SKM-1 (cell line): ENCODE measurements around the gene NDUFV1.

ENCODE experiments used
- DNase-seq: peaks from one replicate; lab custom pipeline; 2025; ENCODE audit not compliant: unreplicated experiment; lab: John Stamatoyannopoulos, UW

Gene NDUFV1

GRCh38 chr11:67639438-67639859 is 32.7 kb downstream of the NDUFV1 start, which contains the start of gene TBX10:
Gene TBX10 (minus strand): TSS chr11:67639763. CDS start chr11:67639472, 291 bp downstream.
- no peak for DNase-seq

DNA sequence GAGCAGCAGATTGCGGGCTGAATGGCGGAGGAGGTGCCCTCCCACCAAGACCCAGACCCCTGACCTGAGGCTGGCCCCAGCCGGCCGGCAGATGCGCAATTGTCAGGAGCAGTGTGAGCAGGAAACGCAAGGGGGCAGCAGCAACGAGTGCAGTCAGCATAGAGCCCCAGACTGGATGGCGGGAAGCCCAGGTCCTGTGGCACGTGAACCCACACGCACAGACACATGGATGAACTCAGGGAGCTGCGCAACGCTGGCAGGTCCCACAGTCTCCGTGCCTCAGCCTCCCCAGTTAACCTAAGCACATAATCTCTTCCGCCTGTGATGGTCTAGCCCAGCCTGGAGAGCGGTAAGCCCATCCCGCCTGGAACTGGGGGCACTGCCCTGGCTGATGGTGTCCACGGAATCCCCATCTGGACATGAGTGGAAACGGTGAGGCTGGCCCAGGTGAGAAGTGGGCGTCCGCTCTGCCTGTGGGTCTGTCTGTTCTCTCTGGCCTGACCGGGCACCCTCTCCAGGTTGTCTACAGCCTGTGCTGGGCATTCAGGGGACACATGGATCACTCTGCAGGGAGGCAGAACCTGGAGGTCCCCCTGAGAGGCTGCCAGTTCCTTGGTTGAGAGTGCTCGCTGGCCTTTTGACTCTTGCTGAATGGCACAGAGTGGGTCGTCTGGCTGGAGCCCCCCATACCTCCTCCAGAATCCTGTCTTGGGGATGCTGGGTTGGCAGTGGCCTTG is 33.5 kb downstream of the NDUFV1 start:
- no peak for DNase-seq

DNA sequence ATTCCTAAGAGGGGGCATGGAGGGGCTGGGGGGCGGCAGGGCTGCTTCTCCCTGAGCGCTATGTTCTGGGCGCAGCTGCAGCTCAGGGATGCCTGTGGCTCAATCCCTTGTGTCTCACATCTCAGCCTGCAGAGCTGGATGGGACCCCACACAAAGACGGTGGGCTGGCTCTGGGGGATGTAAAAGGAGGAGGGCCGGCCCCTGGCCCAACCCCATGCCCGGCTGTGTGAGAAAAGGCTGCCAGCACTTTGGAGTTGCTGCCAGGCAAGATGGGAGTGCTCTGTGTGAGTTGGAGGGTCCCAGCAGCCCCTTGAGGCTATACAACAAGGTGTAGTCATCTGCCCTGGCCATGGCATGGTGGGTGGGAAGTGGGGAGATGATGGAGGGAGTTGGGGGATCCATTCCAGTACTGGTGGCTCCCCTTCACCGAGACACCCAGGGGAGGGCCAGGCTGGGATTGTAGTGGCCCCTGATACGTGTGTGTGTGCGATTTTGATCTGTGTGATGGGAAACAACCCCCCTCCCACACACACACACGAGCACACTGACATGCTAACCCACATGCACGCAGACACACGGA is 34.1 kb downstream of the NDUFV1 start:
- no peak for DNase-seq

DNA sequence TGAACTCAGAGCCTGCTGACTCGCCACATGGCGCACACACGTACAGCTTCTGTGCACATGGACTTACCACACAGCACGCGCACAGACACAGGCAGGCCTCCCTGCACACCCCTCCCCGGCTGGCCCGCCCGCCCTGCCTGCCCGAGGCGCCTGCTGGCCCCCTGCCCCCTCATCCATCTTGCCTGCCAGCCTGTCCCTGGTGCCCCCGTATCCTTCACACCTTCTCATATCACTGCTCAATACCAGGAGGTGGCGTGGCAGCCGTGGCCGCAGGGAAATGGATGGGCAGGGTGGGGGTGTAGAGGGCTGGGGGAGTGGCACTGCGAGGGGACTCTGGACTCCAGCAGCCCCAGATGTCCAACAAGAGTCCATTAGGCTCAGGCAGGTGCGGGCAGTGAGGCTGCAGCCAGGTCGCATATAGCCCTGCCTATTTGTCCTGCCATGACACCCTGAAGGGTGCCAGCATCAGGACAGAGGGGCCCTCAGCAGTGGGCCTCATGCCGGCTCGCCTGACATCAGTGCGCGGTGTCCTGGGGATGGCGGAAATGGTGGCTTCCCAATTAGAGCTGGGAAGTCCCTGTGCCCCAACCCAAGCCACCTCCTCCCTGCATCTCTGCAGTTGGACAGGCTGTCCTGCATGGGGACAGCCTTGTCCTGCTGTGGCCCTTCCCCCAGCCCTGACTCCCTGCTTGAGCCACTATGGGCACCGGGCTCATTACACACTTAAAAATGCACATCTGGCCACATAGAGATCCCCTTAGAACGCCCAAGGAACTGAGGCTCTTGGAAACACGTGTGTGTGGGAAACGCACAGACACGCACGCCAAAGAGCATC is 34.8 kb downstream of the NDUFV1 start:
- DNase-seq, result no peak

DNA sequence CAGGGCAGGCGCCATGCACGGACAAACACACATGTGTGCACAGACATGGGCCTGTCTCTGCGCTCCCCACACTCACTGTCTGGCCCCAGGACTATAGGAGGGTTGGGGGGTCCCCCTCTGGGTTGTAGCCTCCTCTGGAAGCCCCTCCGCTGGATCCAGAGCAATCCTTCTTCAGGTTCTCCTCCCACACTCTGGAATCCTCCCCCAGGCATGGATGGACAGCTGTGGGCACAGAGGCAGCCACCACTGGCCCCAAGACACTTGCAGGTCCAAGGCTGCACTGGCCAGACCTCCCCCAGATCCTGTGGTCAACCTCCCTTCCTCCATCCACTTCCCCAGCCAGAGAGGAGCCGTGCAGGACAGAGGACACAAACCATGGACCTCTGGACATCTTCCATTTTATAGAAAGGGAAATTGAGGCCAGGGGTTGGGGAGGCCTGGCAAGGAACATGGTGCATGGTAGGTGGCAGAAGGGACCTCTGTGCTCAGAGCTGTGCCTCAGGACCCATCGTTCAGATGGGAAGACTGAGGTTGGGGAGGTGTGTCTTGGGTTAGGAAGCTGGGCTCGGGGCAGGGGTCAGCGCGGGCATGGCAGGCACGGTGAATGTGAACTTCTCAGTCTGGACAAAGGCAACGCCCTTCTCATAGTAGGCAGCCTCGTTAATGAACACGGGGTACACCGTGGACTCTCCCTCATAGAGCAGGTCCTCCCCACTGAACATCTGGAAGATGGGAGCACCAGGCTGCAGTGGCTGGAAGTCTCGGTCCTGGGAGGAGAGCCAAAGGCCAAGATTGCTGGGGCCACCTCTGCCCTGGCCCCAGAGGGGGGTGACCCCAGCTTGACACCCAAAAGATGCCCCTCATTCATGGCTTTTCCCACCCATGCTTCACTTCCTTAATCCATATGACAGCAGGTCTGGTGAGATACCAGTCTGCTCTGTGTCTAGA is 35.7 kb downstream of the NDUFV1 start:
- DNase-seq, result no peak

- no peak for DNase-seq
These were observed 37.3 kb downstream of the NDUFV1 start for GRCh38 chr11:67644042-67644441.

DNA sequence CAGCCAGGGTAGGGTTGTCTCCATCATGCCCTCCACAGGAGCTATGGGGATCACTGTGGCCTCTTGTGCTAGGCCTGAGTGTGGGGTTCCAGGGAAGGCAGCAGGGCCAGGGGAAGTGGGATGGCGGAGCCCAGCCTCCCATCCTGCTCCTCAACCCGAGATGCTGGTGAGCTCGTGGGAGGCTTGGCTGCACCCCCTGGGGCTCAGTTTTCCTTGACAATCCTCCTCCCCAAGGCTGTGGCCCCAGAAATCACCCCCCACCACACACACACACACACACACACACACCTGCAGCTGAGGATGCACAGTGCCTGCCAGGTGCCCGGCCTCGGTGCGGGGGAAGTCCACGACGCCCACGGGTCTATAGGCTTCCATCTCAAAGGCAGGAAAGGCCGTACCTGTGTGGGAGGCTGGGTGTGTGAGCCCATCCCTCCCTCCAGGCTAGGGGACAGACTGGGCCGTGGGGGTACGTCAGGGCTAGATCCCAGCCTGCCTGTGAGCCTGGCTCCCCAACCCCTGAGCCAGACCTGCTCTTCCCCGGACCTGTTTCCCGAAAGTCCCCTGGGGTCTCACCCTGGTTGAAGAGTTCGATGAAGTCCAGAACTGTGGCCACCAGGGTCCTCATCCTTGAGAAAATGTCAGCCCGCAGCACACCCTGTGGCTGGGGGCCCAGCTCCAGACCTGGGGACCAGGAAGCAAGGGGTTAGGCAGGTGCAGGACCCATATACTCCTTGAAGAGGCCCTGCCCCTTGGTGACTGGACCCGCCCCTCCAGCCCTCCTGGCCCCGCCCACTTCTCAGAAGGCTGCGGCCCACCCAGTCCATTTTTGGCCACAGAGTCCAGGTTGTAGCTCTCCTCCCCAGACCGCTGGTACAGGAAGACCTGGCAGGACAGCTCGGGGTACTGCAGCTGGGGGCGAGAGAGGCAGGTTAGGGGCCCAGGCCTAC is 38.0 kb downstream of the NDUFV1 start:
- no peak for DNase-seq

DNA sequence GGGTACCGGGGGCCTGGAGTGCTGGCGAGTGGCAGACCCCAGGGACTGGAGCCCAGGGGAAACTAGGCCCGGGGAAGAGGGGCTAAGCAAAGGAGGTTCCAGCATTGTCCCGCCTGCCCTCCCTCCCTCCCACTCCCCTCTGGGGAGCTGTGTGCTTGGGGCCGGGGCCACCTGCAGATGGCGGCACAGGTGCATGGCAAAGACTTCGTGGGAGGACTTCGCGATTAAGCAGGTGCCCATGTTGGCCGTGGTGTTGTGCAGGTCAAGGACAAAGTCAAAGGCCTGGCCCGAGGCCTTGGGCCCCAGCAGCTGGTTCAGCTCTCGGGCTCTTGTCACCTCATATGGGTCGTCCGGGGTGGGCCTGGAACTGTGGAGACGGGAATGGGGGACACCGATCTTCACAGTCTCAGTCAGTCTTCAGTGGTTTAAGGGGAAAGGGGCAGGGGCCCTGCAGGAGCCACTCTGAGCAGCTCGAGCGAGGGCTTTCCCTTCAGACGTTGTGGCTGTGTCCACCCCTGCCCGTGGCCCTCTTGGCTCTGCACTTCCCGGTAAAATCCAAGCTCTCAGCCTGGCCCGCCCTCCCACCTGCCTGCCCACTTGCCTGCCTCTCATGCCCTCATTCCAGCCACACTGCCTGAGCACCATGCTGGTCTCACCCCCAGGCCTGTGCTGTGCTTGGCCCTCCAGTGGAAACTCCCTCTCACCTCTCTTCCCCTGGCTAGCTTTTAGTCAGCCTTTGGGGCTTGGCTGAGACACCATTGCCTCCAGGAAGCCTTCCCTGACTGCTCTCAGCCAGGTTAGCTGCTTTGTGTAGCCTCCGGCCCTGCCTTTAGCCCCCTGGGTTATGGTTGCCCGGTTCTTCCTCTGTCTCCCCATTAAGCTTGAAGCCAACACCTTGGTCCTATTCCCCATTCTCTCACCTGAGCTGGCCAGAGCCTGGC is 39.1 kb downstream of the NDUFV1 start:
- no peak for DNase-seq

DNA sequence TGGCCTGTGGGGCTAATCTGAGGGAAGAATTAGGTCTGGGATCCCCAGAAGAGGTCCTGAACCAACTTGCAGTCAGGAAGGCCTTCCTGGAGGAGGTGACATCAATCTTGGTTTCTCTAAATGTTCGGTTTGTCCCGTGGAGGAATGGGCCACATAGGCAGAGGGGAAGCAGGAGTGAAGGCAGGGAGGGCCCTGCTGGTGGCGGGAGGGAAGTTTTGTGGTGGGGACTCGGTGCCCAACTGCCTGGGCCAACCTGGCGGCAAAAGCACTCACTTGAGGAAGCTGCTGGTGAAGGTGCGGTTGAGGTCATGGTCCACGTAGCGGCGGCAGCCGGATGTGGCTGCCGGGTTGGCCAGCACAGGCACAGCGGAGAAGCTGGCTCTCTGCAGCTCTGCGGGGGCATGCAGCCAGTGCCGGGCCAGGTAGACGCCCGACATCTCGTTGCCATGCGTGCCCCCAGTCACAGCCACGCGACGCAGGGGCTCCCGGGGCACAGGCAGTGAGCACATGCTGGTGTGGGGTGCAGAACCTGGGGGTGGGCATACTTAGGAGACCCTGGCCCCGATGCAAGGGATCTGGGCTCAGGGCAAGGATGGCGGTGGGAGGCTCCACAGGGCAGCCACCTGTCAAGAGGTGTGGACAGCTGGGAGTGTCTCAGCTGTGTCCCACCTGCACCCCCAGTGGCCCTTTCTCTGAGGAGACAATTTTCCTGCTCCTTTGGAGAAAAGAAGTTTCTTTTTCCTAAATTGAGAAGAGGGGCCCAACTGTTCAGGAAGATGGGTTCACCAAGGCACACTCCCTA is 40.0 kb downstream of the NDUFV1 start:
- DNase-seq, result no peak

GRCh38 chr11:67647471-67647870 is 40.7 kb downstream of the NDUFV1 start:
- no peak for DNase-seq

- DNase-seq, result no peak
These were observed 41.5 kb downstream of the NDUFV1 start for GRCh38 chr11:67648140-67648795.

DNA sequence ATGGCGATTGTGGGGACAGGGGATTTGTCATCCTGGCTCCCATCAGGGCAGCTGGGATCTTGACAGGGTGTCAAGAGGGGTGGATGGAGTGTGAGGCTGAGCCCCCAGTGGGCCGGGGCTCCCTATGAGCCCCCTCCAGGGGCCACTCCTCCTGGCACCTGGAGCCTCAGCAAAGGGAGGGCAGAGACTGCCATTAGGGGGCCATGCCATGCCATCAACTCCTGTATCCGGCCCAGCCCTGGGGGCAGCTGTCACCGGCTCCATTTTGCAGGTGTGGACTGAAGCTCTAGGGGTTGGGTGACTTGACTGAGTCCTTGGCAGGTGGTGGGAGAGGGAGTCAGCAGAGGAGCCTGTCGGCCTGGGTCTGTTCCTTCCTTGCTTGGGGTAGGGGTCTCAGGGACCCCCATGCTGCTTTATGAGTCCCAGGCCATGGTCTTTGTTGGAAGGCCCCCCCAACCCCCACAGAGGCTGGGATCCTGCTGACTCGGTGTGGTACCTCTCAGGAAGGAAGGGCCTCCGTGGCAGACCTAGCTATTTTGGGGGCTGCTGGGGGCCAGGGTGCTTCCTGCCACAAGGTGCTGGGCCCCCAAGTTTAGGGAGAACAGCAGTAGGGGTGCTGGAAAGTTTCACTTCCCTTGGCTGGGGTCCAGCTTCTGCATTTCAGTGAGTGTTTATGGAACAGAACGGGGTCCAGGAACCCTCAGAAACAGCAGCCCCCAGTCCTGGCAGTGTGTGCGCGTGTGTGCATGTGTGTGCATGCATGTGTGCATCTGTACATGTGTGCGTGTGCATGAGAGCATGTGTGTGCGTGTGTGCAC is 42.3 kb downstream of the NDUFV1 start:
- DNase-seq, result no peak

DNA sequence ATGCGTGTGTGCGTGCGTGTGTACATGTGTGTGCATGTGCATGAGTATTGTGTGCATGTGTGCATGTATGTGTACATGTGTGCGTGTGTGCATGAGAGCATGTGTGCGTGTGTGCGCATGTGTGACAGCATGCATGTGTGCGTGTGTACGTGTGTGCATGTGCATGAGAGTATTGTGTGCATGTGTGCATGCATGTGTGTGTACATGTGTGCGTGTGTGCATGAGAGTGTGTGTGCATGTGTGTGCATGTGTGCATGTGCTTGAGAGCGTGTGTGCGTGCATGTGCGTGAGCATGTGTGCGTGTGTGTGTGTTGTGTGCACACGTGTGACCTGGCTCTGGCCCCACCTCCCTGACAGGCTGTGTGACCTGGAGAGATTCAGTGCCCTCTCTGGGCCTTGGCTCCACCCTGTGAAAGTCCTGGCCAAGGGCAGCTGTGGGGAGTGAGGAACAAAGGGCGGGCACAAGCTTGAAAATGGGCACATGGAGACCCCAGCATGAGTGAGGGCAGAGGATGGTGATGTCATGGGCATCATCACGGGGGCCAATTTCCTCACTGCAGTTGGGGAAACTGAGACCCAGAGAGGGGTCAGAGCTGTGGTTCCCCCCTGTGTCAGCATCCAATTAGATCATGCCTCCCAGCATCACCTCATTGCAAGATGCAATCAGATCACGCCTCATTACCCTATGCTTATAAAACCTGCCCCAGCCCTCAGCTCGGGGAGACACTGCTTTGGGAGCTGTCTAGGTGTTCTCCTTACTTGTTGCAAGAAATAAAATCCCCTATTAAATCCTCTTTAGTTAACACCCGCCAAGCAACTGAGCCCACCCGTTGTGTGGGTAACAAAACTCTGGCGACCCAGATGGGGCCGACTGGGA is 43.1 kb downstream of the NDUFV1 start:
- no peak for DNase-seq

- DNase-seq, result no peak
These were observed 45.4 kb downstream of the NDUFV1 start for GRCh38 chr11:67651976-67652781.
